Glutamatergic neuron (in vitro differentiated cells): ENCODE results near the gene ZSCAN22. TPM values are rescaled to one million over a fixed set of nuclear protein-coding genes. Genes with fewer than 3 reads are reported as not detected.

Source experiments
- DNase-seq: peaks from one replicate; pipeline ENCODE4 v3.0.0; 2022
- H3K27ac Mint-ChIP-seq: one replicate; pipeline ENCODE4 v1.8.0; 2020; ENCODE audit warnings: mild to moderate bottlenecking, mixed read lengths, inconsistent platforms; ENCODE audit not compliant: unreplicated experiment
- H3K27me3 Mint-ChIP-seq: one replicate; pipeline ENCODE4 v1.8.0; 2020; ENCODE audit warnings: mild to moderate bottlenecking, moderate library complexity, mixed read lengths, inconsistent platforms; ENCODE audit not compliant: unreplicated experiment
- H3K36me3 Mint-ChIP-seq: one replicate; pipeline ENCODE4 v1.8.0; 2020; ENCODE audit warnings: mild to moderate bottlenecking, mixed read lengths, inconsistent platforms; ENCODE audit not compliant: unreplicated experiment
- H3K4me1 Mint-ChIP-seq: one replicate; pipeline ENCODE4 v1.8.0; 2020; ENCODE audit warnings: mild to moderate bottlenecking, low read depth, mixed read lengths, inconsistent platforms; ENCODE audit not compliant: unreplicated experiment
- H3K4me3 Mint-ChIP-seq: one replicate; pipeline ENCODE4 v1.8.0; 2020; ENCODE audit warnings: mild to moderate bottlenecking, mixed read lengths, inconsistent platforms; ENCODE audit not compliant: unreplicated experiment
- H3K9me3 Mint-ChIP-seq: one replicate; pipeline ENCODE4 v1.8.0; 2020; ENCODE audit warnings: mild to moderate bottlenecking, moderate library complexity, mixed read lengths, inconsistent platforms; ENCODE audit not compliant: unreplicated experiment
- total RNA-seq: library from RNA; stranded (reverse); fragmentation: NEBNext Ultra II Directional; extraction: Animal tissue kit (Norgen Biotek cat#: 25700); gene quantifications from one replicate; pipeline ENCODE4 v1.2.1, GENCODE V29; 2021; ENCODE audit not compliant: unreplicated experiment
- TF ChIP-seq, protein P1 (sequence below): fragments of 200-600 bp; sonication (generic); IDR thresholded peaks from one replicate; pipeline ENCODE4 v1.5.0; 2021; ENCODE audit not compliant: partially characterized antibody, unreplicated experiment

The ZSCAN22 gene
- total RNA-seq, 1 donor from 2014 or later = 4.9 TPM

DNA sequence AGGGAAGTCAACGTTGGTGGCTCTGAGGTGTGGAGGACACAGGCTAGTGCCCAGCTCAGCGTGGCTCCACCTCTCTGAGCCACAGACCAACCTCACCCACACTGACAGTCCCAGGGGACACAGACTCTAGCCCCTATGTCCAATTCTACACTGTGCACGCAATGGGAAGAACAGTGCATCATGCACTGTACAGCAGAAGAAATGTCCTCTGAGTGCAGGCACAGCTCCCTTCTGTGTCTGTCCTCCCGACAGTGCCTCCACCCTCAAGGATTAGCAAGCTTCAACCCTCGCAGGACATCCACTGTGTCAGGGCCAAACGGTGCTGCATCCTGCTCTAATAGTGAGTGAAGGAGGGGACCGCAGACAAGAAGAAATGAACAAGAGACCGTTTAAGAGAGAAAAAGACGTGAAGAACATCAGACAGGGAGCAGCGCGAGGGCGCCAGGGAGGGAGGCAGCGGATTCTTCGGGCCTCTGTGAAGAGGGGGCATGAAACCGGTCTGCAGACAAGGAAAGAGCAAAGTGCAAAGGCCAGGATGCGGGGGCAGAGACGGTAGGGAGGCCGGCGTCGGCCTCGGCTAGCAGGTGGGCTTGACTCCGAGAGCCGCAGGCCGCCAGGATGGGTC is 53.4 kb downstream of the ZSCAN22 start:
- Mint-ChIP-seq H3K27me3 (peaks cover 8% of the 10 kb centered on the region), H3K27ac (peak overlapping the region; percentile 95), H3K36me3 (no peaks in the 10 kb centered on the region), H3K9me3 (peaks cover 6% of the 10 kb centered on the region), H3K4me1 (peaks cover 7% of the 10 kb centered on the region), H3K4me3 (peak overlapping the region; percentile 97)
- DNase-seq = no peak
- TF ChIP-seq, protein P1, sequence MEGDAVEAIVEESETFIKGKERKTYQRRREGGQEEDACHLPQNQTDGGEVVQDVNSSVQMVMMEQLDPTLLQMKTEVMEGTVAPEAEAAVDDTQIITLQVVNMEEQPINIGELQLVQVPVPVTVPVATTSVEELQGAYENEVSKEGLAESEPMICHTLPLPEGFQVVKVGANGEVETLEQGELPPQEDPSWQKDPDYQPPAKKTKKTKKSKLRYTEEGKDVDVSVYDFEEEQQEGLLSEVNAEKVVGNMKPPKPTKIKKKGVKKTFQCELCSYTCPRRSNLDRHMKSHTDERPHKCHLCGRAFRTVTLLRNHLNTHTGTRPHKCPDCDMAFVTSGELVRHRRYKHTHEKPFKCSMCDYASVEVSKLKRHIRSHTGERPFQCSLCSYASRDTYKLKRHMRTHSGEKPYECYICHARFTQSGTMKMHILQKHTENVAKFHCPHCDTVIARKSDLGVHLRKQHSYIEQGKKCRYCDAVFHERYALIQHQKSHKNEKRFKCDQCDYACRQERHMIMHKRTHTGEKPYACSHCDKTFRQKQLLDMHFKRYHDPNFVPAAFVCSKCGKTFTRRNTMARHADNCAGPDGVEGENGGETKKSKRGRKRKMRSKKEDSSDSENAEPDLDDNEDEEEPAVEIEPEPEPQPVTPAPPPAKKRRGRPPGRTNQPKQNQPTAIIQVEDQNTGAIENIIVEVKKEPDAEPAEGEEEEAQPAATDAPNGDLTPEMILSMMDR = no peak

DNA sequence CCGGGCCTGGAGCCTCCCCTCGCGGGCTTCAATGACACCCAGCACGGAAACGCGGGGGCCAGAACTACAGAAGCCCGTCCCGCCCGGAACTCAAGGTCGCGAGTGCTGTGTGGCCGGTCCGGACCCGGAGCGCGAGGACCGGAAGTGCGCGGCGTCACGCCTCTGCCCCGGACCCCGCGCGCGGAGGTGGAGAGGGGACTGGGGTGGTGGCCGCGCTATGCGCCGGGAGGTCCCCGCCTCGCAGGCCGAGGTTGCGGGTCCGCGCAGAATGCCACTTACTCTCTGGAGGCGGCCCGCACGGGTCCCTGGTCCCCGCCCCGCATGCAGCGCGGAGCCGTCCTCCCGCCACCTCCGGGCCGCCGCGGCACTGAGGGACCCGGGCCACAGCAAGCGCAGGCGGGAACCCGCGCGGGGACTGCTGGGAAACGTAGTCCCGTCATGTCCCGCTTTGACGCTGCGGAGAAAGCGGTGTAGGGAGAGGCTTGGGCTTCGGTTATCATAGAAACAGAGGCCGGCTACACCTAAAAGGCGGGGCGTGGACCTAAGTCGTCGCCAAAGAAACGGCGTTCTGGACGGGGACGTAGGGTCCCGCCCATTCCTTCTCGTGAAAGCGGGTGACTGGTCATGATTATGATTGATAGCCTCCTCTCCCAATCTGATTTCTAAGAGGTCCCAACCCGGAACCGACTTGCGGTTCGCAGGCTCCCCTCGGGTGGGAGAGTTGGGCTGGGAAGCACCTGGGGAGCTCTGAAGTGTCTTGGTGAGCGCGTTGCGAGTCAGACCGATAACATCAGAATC is 54.1 kb downstream of the ZSCAN22 start, which contains the start of gene ZNF837:
ZNF837 (minus strand) TSS at position 369 of the 798 bp plus-strand sequence. CDS start 11,698 bp downstream, outside the sequence.
- peaks cover 6% of the 10 kb centered on the region for H3K9me3 Mint-ChIP-seq
- peaks cover 8% of the 10 kb centered on the region for H3K27me3 Mint-ChIP-seq
- H3K4me3 Mint-ChIP-seq = peak within 1 kb of the TSS; percentile 97
- no peaks in the 10 kb centered on the region for H3K36me3 Mint-ChIP-seq
- DNase-seq = peak; percentile 94
- TF ChIP-seq, protein P1 = no peak
- H3K4me1 Mint-ChIP-seq = peaks cover 7% of the 10 kb centered on the region
- peak within 1 kb of the TSS; percentile 95 for H3K27ac Mint-ChIP-seq

DNA sequence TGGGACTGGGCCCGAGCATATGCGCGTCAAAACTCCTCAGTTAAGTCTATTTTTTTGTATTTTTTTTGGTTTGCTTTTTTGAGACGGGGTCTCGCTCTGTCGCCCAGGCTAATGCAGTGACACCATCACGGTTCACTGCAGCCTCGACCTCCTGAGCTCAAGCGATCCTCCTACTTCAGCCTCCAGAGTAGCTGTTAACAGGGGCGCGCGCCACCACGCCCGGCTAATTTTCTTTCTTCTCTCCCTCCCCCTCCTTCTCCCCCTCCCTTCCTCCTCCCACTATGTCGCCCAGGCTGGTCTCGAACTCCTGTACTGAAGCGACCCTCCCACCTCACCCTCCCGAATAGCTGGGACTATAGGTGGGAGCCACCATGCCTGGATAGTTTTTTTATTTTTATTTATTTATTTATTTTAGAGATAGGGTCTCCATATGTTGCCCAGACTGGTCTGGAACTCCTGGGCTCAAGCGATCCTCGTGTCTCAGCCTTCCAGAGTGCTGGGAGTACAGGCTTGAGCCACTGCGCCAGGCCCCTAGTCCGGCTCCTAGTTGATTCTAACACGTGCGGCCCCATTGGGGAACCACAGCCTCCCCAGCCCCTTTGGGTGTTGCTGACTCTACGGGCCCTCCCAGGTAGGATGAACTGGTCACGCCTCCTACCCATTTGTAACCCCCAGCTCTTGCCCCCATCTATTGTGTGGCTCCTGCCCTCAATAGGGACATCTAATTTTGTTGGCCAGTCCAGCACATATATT is 54.8 kb downstream of the ZSCAN22 start:
- Mint-ChIP-seq H3K27ac (peak overlapping the region; percentile 70), H3K4me1 (peaks cover 7% of the 10 kb centered on the region), H3K36me3 (no peaks in the 10 kb centered on the region), H3K4me3 (peak overlapping the region; percentile 86), H3K9me3 (peaks cover 6% of the 10 kb centered on the region), H3K27me3 (peaks cover 8% of the 10 kb centered on the region)
- TF ChIP-seq, protein P1 = no peak
- DNase-seq = no peak

DNA sequence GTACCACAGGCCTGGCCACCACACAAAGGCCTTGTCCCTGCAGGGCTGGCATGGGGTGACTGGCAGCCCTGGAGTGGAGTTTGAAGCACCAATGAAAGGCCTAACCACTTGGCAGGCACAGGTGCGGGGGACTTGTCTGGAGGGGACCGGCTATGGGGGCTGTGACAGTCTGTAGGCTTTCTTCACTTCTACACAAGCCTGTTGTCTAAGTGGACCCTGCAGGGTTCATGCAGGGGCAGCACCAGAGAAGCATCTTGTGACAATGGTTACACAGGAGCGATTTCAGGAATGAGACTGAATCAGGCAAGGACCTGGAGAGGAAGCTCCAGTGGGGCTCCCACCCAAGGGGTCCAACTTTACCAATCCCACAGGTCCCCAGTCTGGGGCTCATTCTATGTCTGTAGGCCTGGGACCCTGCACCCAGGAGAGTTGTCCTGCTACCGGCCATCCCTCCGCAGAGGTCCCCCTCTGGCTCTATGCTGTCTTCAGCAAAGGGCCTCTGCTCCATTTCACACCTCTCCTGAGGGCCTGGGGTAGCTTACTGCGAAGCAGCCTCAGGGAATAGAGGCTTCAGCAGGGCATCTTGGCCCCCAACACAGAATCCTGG is 56.3 kb downstream of the ZSCAN22 start:
- Mint-ChIP-seq H3K4me1 (peaks cover 11% of the 10 kb centered on the region), H3K36me3 (no peaks in the 10 kb centered on the region), H3K27ac (no peak overlapping the region), H3K4me3 (peak overlapping the region; percentile 52), H3K27me3 (peaks cover 13% of the 10 kb centered on the region), H3K9me3 (peaks cover 12% of the 10 kb centered on the region)
- DNase-seq = no peak
- TF ChIP-seq, protein P1 = no peak
